K562 (cell line): Measurements from ENCODE around the gene ALDH16A1. TPM values are rescaled to one million over a fixed set of nuclear protein-coding genes. Genes with fewer than 3 reads are reported as not detected.

Source experiments
- EP400 ChIP-seq: fragments of 450-650 bp; IDR thresholded peaks from 2 replicates; pipeline ENCODE4 v1.6.1; 2017; ENCODE audit warnings: antibody characterized with exemption, mild to moderate bottlenecking, moderate library complexity
- ETS2 ChIP-seq: IDR thresholded peaks from 2 replicates; pipeline ENCODE4 v1.6.1; 2016; ENCODE audit warnings: borderline replicate concordance, missing genetic modification characterization, mild to moderate bottlenecking, moderate library complexity, missing compliant biosample characterization; ENCODE audit not compliant: poor library complexity, severe bottlenecking
- MNT ChIP-seq, 2 experiments: fragments of 450-650 bp; conservative IDR thresholded peaks; 2 replicates each; pipeline ENCODE4 v1.6.1; 2017; ENCODE audit warnings: mild to moderate bottlenecking in 2 of 2, moderate library complexity in 2 of 2
- RCOR1 ChIP-seq, 2 experiments: IDR thresholded peaks; 2 replicates each; pipeline ENCODE4 v1.6.1; 2012; ENCODE audit warnings: low read depth in 2 of 2, low read length in 2 of 2, borderline replicate concordance in 1 of 2, improper control_type of control experiment in 1 of 2
- VEZF1 ChIP-seq: fragments of 200-800 bp; sonication (Bioruptor generic); IDR thresholded peaks from 2 replicates; pipeline ENCODE4 v1.6.1; 2017; ENCODE audit warnings: missing genetic modification characterization, missing compliant biosample characterization
- ZBTB12 ChIP-seq: fragments of 250-450 bp; sonication (Bioruptor Pico); IDR thresholded peaks from 2 replicates; pipeline ENCODE4 v1.4.0; 2020
- ZBTB40 ChIP-seq, 2 experiments: fragments of 450-650 bp in 1 of 2; sonication (generic) in 1 of 2; formaldehyde crosslinking in 1 of 2; IDR thresholded peaks; 2 replicates each; pipeline versions ENCODE4 v1.7.1 to v1.9.0; 2016 to 2022; ENCODE audit warnings: inconsistent platforms in 1 of 2, mild to moderate bottlenecking in 1 of 2, missing genetic modification reagents in 1 of 2
- ZNF449 ChIP-seq: fragments of 250-450 bp; sonication (Bioruptor Pico); IDR thresholded peaks from 2 replicates; pipeline ENCODE4 v1.8.0; 2022; ENCODE audit warnings: moderate library complexity, mild to moderate bottlenecking, inconsistent platforms
- ZNF561 ChIP-seq: fragments of 450-650 bp; formaldehyde crosslinking; conservative IDR thresholded peaks from 2 replicates; pipeline ENCODE4 v1.4.0; 2020; ENCODE audit warnings: mild to moderate bottlenecking, moderate library complexity
- polyA plus RNA-seq, 8 experiments: library from polyadenylated mRNA; depleted of rRNA in 4 of 8; stranded (reverse) in 5 of 8; unstranded in 3 of 8; fragments of >200 nt; fragmentation: Nextera tagmentation in 2 of 8; fragmentation: Illumina TruSeq in 1 of 8; extraction: Ambion mirVana in 2 of 8; extraction: Trizol in 1 of 8; gene quantifications; 2 replicates each; pipeline versions ENCODE4 v1.2.1 to v1.2.3, GENCODE V29; 2011 to 2014; ENCODE audit warnings: inconsistent platforms in 1 of 8, missing spikeins in 1 of 8
- total RNA-seq, 7 experiments: library from RNA; depleted of rRNA in 6 of 7; stranded (reverse); fragments of >200 nt in 6 of 7; fragmentation: Illumina TruSeq in 2 of 7; extraction: Trizol in 2 of 7; gene quantifications; 2 replicates each; pipeline versions ENCODE4 v1.2.1 to v1.2.3, GENCODE V29; 2011 to 2021; ENCODE audit warnings: low replicate concordance in 1 of 7

Gene ALDH16A1
- total and polyA plus RNA-seq, 9 of the 15 experiments (the other 6 are each of a cell fraction or from before 2014, with no cell fraction given), result 2.2 to 52.2 (median 7.6) TPM

GRCh38 chr19:49492573-49493405, 39.8 kb downstream of the ALDH16A1 start (continued):
- TF ChIP-seq RCOR1 (IDR thresholded peaks at IDR 0.05; ENCODE audit: borderline replicate concordance in 1 of 2, low read depth in 2 of 2, low read length in 2 of 2) (no peak), ZNF449 (CRISPR knock-in tag) (no peak), ZBTB12 (CRISPR knock-in tag) (no peak), ZBTB40 (IDR thresholded peaks at IDR 0.05) (no peak), ZBTB40 (CRISPR knock-in tag; IDR thresholded peaks at IDR 0.05) (no peak), EP400 (no peak), ZNF561 (0 out of 2 replicates have a peak, but pooled peaks have one; percentile 29), MNT (conservative IDR thresholded peaks at IDR 0.05) (peak; percentile 2 to 40; a peak in 1 of 4 replicates), ETS2 (tag) (no peak), VEZF1 (no peak)
